IPS-18a (cell line): Measurements from ENCODE around the gene CYTL1.
"Not testable (repeated sequence)": the region's sequence is repeated elsewhere in the genome, so short reads cannot be mapped to it uniquely, and the experiment has no call there.

Source experiments
- H3K27ac ChIP-seq: one replicate; pipeline ENCODE4 v1.5.1; 2013; ENCODE audit warnings: low read length
- H3K27me3 ChIP-seq: one replicate; pipeline ENCODE4 v1.6.1; 2013; ENCODE audit warnings: mild to moderate bottlenecking, low read length; ENCODE audit not compliant: control insufficient read depth, insufficient read depth
- H3K36me3 ChIP-seq: one replicate; pipeline ENCODE4 v1.6.1; 2013; ENCODE audit warnings: low read depth, low read length; ENCODE audit not compliant: control insufficient read depth
- H3K4me1 ChIP-seq: one replicate; pipeline ENCODE4 v1.6.1; 2013; ENCODE audit warnings: low read depth, low read length; ENCODE audit not compliant: control insufficient read depth
- H3K4me3 ChIP-seq: one replicate; pipeline ENCODE4 v1.5.1; 2013; ENCODE audit warnings: low read length
- H3K9ac ChIP-seq: one replicate; pipeline ENCODE4 v1.6.1; 2013; ENCODE audit warnings: mild to moderate bottlenecking, low read length, moderate library complexity
- H3K9me3 ChIP-seq: one replicate; pipeline ENCODE4 v1.6.1; 2013; ENCODE audit warnings: low read depth, low read length; ENCODE audit not compliant: control insufficient read depth

CYTL1 gene

GRCh38 chr4:5019274-5019673 is at the start of gene CYTL1:
Gene CYTL1 (minus strand): TSS chr4:5019458. CDS start chr4:5019445, 13 bp downstream.
- H3K9ac ChIP-seq: no peak within 1 kb of the TSS

GRCh38 chr4:5067908-5068307 is 48.6 kb upstream of the CYTL1 start:
- H3K4me1 ChIP-seq: peaks cover 4% of the 10 kb centered on the region

More at GRCh38 chr4:5019274-5019673, at the start of gene CYTL1:
- no peak within 1 kb of the TSS for H3K27ac ChIP-seq
- H3K4me3 ChIP-seq: peak within 1 kb of the TSS; percentile 12
- no peaks in the 10 kb centered on the region for H3K27me3 ChIP-seq
- H3K9me3 ChIP-seq: no peaks in the 10 kb centered on the region
- H3K4me1 ChIP-seq: peaks cover 6% of the 10 kb centered on the region
- H3K36me3 ChIP-seq: no peaks in the 10 kb centered on the region

GRCh38 chr4:5066968-5067367 is 47.7 kb upstream of the CYTL1 start:
- H3K27ac ChIP-seq, H3K9ac ChIP-seq, H3K4me1 ChIP-seq, H3K9me3 ChIP-seq, H3K27me3 ChIP-seq, H3K36me3 ChIP-seq, H3K4me3 ChIP-seq: not testable (repeated sequence)

More at GRCh38 chr4:5067908-5068307, 48.6 kb upstream of the CYTL1 start:
- Histone ChIP-seq H3K4me3 (no peak overlapping the region), H3K27ac (no peak overlapping the region), H3K27me3 (no peaks in the 10 kb centered on the region), H3K9ac (no peak overlapping the region), H3K9me3 (no peaks in the 10 kb centered on the region), H3K36me3 (no peaks in the 10 kb centered on the region)

GRCh38 chr4:5066101-5066500 is 46.8 kb upstream of the CYTL1 start:
- Histone ChIP-seq H3K4me3 (no peak overlapping the region), H3K9ac (no peak overlapping the region), H3K9me3 (no peaks in the 10 kb centered on the region), H3K27ac (no peak overlapping the region), H3K36me3 (no peaks in the 10 kb centered on the region), H3K27me3 (no peaks in the 10 kb centered on the region), H3K4me1 (peaks cover 1% of the 10 kb centered on the region)

- Histone ChIP-seq H3K4me1 (no peaks in the 10 kb centered on the region), H3K9ac (no peak overlapping the region), H3K36me3 (no peaks in the 10 kb centered on the region)
These were observed 36.2 kb upstream of the CYTL1 start for GRCh38 chr4:5055411-5055810.

GRCh38 chr4:5054532-5054931 is 35.3 kb upstream of the CYTL1 start:
- no peak overlapping the region for H3K4me3 ChIP-seq
- H3K27me3 ChIP-seq: peaks cover 35% of the 10 kb centered on the region
- H3K36me3 ChIP-seq: no peaks in the 10 kb centered on the region
- H3K9me3 ChIP-seq: no peaks in the 10 kb centered on the region
- H3K4me1 ChIP-seq: no peaks in the 10 kb centered on the region
- no peak overlapping the region for H3K27ac ChIP-seq
- H3K9ac ChIP-seq: no peak overlapping the region

More at GRCh38 chr4:5055411-5055810, 36.2 kb upstream of the CYTL1 start:
- Histone ChIP-seq H3K27ac (no peak overlapping the region), H3K4me3 (no peak overlapping the region), H3K9me3 (no peaks in the 10 kb centered on the region), H3K27me3 (peaks cover 30% of the 10 kb centered on the region)

GRCh38 chr4:5052726-5053425 is 33.6 kb upstream of the CYTL1 start:
- Histone ChIP-seq H3K4me3 (no peak overlapping the region), H3K9me3 (no peaks in the 10 kb centered on the region), H3K4me1 (no peaks in the 10 kb centered on the region), H3K36me3 (no peaks in the 10 kb centered on the region), H3K9ac (no peak overlapping the region), H3K27me3 (peaks cover 35% of the 10 kb centered on the region), H3K27ac (no peak overlapping the region)

GRCh38 chr4:5052204-5052702 is 33.0 kb upstream of the CYTL1 start:
- Histone ChIP-seq H3K27ac (no peak overlapping the region), H3K9ac (no peak overlapping the region)

GRCh38 chr4:5051278-5052203 is 32.3 kb upstream of the CYTL1 start, which contains the start of gene STK32B:
Gene STK32B (plus strand): TSS chr4:5051480.
- H3K4me3 ChIP-seq: peak within 1 kb of the TSS; percentile 71

More at GRCh38 chr4:5052204-5052702, 33.0 kb upstream of the CYTL1 start:
- Histone ChIP-seq H3K9me3 (no peaks in the 10 kb centered on the region), H3K4me1 (no peaks in the 10 kb centered on the region), H3K4me3 (peak overlapping the region; percentile 71), H3K27me3 (peaks cover 35% of the 10 kb centered on the region), H3K36me3 (no peaks in the 10 kb centered on the region)

GRCh38 chr4:5050520-5051277 is 31.4 kb upstream of the CYTL1 start:
- peak overlapping the region; percentile 71 for H3K4me3 ChIP-seq
- H3K36me3 ChIP-seq: no peaks in the 10 kb centered on the region
- peaks cover 35% of the 10 kb centered on the region for H3K27me3 ChIP-seq
- no peak overlapping the region for H3K27ac ChIP-seq
- no peaks in the 10 kb centered on the region for H3K9me3 ChIP-seq
- no peaks in the 10 kb centered on the region for H3K4me1 ChIP-seq
- H3K9ac ChIP-seq: no peak overlapping the region

More at GRCh38 chr4:5051278-5052203, 32.3 kb upstream of the CYTL1 start, which contains the start of gene STK32B:
- H3K4me1 ChIP-seq: no peaks in the 10 kb centered on the region
- H3K27me3 ChIP-seq: peaks cover 35% of the 10 kb centered on the region
- H3K9ac ChIP-seq: no peak within 1 kb of the TSS
- H3K27ac ChIP-seq: no peak within 1 kb of the TSS
- no peaks in the 10 kb centered on the region for H3K9me3 ChIP-seq
- no peaks in the 10 kb centered on the region for H3K36me3 ChIP-seq

GRCh38 chr4:5048721-5049120 is 29.5 kb upstream of the CYTL1 start:
- H3K9me3 ChIP-seq: no peaks in the 10 kb centered on the region
- H3K4me1 ChIP-seq: no peaks in the 10 kb centered on the region
- H3K9ac ChIP-seq: no peak overlapping the region
- no peak overlapping the region for H3K4me3 ChIP-seq
- no peak overlapping the region for H3K27ac ChIP-seq
- no peaks in the 10 kb centered on the region for H3K36me3 ChIP-seq
- peaks cover 35% of the 10 kb centered on the region for H3K27me3 ChIP-seq
